ENCODE data around the gene ICAM2. TPM values are rescaled to one million over a fixed set of nuclear protein-coding genes. Genes with fewer than 3 reads are reported as not detected.

ICAM2 gene
- total RNA-seq, 1 donor from 2014 or later = 2.0 TPM

DNA sequence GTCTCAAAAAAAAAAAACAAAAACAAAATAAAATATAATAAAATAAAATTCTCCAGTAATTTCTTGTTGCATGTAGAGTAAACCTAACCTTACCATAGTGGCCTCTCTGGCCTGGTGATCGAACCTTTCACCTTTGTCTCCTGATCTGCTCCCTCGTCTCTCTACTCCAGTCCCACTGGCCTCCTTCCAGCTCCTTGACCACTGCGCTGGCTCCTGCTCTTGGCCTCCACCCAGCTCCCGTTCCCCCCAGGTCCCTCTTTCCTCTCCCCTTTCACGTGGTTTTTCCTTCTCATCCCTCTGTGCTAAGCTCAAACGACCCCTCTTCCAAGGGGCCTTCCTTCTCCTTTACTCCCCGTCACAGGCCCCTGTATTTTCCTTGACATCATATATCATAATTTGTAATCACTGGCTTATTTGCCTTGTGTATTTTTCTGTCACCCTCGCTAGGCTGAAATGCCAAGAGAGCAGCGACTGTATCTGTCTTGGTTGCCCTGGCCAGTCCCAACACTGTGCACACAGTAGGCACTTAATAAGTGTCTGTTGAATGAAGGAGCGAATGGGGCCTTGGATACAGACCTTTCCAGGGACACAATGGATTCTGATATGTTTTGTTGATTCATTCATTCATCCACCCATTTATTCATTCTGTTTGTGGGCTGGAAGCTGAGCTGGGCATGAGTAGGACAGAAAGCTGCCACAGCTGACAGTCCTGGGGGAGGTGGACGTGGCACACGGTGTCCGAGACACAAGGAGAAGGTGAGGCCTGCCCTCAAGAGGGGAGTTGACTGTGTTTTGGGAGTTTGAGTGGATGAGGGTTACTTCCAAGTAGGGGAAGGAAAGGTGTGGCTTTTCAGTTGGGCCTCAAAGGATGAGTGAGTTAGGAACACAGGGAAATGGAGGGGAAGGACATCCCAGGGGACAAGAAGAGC lies 41.9 kb downstream of the ICAM2 start:
- no peak for DNase-seq (ENCODE audit: low read depth)

DNA sequence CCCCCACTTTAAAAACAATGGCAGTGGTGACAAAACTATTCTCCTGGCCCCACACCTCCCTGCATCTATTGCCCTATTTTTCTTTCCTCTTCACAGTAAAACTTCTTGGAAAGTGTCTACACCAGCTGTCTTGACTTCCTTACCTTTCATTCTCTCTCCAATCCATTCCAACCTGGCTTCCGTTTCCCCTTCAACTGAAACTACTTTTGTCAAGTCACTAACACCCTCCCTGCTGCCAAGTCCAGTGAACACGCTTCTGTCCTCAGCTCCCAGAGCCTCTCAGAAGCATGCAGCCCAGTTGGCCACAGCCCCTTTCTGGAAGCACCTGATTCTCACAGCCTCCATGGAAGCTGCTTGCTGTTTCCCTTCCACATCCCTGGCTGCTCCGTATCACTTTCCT lies 43.7 kb downstream of the ICAM2 start:
- DNase-seq (ENCODE audit: low read depth) = no peak

DNA sequence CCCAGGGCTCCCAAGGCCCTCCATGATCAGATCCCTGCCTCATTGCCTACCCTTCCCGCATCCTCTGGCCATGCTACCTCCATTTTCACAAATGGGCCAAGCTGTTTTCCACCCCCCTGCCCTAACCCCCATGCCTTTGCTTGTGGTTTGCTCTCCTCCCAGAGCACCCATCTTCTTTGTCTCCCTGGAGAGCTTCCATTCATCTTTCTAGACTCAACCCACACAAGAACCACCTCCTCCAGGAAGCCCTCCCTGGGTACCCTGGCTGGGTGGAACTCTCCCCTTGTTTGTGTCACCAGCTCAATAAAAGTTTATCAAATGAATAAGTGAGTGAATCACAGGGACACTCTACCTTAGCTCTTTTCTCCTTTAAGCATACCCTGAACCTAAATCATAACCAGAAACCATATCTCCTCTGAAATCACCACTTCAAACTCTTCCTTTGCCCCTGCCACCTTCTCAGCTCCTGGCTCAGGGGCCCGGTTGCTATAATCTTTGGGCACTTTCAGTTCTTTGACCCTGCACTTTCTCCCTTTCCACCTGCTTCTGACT lies 44.8 kb downstream of the ICAM2 start:
- no peak for DNase-seq (ENCODE audit: low read depth)

DNA sequence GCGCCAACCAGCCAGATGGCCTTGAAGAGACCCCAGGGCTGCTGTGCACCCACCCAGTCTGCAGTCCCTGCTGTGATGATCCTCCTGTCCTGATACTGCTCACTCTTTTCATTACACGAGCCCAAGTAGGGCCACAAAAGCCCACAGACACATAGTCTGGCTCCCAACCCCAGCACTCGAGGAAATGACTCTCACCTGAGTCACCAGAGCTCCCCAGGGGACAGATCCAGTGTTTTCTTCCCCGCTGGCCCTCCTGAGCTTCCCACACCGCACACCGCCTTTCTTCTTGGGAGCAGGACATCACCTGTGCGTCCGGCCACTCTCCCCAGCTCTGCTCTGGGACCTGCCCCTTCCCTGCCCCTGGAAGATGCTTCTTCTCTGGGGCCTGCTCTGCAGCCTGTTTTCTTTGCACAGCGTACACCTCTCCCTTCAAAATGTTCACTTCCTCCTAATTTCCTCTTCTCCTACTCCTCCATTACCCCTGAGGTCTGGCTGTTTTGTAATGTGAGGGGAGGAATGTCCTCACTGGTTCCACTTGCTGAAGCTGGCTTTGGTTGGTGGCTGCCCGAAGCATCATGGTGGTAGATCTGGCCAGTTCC lies 45.7 kb downstream of the ICAM2 start:
- DNase-seq (ENCODE audit: low read depth) = peak; percentile 82

DNA sequence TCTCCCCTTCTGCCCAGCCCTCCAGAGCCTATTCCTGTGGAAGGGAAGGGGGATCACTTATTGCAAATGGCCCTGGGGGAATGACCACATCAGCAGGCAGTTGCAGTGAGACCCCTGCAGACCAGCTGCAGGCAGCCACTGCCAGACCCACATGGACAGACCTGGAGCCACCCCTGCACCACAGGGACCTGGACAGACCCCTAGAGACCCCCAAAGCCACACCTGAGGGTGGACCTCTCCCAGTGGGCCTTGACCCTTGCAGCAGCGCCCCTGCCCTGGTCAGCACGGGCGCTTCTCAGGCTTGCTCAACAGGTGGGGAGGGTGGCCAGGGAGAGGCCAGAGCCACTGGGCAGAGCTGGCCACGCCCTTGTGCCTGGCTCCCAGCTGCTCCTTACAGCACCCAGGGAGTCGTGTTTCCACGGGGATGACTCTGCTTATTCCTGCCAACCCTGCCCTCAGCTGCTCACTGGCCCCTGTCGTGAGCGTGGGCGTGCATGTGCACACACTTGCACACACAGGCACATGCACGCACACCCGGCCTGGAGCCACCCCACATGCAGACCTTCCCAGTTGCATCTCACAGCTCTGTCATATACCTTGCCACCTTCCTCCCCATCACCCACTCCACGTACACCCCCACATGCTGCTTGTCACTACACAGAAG lies 46.4 kb downstream of the ICAM2 start:
- peak; percentile 92 for DNase-seq (ENCODE audit: low read depth)

DNA sequence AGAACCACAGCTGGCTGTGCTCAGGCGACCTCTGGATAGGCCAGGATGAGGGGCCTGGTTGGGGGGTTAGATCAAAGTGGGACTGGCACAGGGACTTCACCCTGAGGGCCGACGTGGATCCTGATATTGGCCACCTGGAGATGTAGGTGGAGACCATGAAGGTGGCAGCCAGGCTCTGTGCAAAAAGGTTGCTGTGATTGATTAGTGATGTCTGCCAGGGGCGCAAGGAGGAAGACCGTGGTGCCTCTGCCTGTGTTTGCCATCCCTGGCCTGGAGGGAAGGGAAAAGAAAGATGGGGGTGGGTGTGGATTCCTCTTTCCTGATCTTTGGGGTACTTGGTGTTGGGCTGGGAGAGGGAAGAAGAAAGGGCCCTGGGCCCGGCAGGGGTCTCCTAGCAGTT lies 47.2 kb downstream of the ICAM2 start:
- no peak for DNase-seq (ENCODE audit: low read depth)

DNA sequence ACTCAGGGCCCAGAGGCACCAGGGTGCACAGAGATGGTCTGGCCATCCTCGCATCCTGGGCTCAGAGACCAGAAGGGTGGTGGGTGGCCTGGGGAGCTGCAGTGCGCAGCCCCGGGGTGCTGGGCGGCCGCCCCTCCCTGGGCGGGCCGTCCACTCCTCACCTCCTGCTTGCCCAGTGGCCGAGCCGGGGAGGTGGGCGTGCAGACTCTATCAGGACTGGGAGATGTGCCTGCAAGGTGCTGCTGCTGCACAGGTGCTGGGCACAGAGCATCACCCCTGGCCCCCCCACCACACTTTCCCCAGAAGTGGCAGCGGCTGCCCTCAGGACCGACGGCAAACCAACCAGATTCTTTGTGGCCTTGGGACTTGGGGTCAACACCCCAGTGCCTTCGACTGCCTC lies 47.6 kb downstream of the ICAM2 start, which contains the start of gene SCN4A:
Gene SCN4A, minus strand, starts transcription at position 123 of the 400 bp plus-strand sequence. Its CDS starts 77 bp downstream, at position 46.
- DNase-seq (ENCODE audit: low read depth) = no peak

DNA sequence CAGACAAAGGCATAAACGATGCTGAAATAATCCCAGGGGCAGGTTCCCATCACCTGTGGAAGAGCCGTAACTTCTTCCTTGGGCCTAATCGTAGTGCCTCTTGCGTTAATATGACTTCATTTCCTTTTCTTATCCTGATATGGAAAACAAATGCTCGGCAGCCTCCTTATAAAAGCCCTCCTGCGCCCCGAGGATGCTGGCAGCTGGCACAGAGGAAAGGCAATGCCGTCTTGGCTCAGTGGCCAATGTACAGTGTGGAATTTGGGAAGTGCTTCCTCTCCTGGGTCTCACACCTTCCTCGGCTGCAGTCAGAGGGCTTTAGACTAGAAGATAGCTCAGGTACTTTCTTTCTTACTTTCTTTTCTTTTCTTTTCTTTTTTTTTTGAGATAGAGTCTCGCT lies 51.2 kb downstream of the ICAM2 start:
- DNase-seq (ENCODE audit: low read depth) = no peak

DNA sequence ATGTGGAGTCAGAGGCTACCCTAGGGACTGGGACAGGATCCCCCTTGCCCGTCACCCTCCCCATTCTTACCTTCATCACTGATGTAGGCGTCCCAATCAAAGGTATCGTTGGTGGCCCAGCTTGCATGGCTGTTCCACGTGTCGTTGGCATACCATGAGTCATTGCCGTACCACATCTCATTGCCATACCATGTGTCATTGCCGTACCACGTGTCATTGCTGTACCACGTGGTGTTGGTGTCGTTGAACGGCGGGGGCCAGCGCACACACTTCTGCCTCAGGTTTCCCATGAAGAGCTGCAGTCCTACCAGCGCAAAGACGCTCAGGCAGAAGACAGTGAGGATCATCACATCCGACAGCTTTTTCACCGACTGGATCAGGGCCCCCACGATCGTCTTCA lies 52.5 kb downstream of the ICAM2 start:
- no peak for DNase-seq (ENCODE audit: low read depth)

DNA sequence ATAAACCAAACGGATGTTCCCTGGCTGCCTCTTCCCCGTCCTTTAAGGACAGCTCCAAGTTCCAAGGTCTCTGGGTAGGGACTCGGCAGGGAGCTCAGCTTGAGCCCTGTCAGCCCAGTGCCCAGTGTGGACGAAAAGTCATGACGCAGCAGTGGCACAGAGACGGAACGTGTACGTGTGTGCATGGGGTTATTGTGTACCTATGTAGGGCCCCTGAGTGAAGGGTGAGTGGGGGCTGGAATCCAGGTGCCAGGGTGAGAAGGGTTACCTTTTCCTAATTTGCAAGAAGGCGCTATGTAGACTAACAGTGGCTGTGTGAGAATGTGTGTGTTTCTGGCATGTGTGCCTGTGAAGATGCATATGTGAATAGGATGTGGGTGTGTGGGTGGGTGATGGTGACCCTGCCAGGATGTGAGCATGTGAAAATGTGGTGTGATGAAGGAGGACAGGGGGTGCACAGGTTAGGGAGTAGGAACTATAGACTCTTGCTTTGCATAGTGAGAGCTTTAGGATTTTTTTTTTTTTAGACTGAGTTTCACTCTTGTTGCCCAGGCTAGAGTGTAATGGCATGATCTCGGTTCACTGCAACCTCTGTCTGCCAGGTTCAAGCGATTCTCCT lies 53.7 kb downstream of the ICAM2 start:
- DNase-seq (ENCODE audit: low read depth) = no peak

DNA sequence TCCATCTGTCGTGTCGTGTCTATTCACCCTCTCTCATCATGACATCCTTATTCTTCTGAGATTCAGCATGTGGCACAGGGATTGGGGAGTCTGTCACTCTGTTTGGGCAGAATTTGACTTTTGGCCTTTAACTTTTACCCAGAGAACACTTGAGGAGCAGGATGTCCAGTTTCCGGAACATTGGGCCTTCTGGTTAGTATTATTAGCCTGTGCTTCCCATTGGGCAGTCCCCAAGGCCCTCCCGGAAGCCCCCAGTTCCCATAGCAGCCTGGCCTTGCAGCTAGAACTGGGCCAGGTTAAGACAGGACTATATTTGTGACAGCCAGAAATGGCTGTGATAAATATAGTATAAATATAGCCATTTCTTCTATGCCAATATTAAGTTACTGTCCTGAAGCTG lies 57.3 kb downstream of the ICAM2 start:
- DNase-seq (ENCODE audit: low read depth) = no peak

DNA sequence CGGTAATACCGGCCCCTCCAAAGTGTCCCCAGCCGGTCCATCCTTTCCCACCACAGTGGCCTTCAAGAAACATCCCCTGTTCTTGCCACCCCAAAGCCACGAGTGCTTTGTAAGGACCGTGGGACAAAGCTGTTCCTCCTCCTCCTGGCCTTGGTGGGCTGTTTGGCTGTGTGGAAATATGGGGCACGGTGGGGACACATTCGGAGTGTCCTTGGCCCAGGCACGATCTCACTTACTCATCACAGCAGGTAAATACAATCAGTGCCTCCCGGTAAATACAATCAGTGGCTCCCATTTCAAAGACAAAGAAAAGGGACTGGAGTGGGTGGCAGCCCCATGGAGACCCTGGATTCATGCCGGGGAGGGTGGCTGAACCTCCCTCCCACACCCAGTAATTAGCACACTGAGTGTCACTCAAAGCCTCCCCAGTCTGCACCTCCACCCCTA lies 58.1 kb downstream of the ICAM2 start:
- no peak for DNase-seq (ENCODE audit: low read depth)

DNA sequence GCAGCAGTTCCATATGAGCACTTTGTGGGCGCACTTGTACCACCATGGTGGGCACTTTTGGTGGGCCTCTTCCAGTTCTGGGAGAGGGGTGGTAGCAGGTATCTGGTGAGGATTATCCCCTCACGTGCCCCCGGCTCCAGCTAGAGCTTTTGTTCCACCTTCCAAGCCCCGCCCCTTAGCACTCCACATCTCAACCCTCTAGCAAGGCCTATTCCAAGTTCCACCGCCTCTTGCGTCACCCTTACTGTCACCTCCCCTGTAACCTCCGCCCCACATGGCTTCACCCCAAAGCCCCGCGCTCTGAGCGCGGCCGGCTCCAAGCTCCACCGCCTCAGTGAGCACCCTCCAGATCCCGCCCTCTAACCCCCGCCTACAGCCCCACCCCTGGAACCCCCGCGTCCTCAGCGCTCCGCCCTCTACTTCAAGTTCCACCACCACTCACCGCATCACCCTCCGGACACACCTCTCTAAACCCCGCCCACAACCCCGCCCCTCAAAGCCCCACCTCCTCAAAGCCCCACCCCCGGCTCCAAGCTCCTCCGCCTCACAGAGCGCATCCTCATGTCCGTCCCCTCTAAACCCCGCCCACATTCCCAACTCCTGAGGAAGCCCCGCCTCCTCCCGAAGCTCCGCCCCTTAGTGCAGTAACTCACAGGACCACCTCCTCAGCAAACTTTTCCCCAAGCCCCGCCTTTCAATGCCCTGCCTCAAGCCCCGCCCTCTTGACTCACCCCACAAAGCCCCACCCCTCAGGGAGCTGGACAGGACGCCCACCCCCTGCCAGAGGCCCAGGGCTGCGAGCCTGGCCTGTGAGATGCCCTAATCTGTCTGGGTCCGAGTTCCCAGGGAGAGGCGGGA lies 58.8 kb downstream of the ICAM2 start:
- DNase-seq (ENCODE audit: low read depth) = peak; percentile 78

DNA sequence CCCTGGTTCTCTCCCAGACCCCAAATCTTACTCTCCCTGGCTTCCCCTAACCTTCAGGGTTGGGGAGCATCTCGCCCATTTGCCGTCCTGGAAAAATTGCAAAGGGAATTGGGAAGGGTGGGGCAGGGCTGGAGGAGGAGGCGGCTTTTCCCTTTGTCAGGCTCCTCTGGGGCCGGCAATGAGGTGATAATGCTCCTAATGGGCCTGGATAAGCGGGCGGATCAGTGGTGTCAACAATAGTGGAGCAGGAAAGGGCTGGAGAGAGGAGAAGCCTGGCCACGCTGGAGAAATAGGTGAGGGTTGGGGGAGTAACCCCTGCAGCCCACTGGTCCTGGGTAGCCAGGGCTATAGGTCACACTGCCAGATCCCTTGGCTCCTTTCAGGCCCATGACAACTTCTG lies 60.0 kb downstream of the ICAM2 start:
- DNase-seq (ENCODE audit: low read depth) = no peak

DNA sequence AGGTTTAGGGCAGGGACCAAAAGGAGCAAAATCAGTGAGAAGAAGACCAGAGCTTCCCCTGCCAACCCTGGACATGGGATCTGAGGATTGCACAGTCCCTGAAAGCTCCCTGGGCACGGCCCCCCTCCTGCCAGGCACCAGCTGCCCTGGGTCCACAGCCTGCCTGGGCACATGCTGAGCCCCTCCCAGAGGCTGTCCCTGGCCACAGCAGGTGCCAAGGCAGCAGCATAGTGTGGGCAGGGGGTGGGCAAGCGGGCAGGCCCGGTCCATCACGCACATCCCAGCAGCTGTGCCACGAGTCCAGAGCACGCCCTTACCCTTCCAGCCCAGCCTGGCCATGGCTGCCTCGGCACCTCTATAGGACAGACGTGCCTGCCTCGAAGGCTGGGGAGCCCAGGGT lies 60.4 kb downstream of the ICAM2 start:
- peak; percentile 96 for DNase-seq (ENCODE audit: low read depth)

DNA sequence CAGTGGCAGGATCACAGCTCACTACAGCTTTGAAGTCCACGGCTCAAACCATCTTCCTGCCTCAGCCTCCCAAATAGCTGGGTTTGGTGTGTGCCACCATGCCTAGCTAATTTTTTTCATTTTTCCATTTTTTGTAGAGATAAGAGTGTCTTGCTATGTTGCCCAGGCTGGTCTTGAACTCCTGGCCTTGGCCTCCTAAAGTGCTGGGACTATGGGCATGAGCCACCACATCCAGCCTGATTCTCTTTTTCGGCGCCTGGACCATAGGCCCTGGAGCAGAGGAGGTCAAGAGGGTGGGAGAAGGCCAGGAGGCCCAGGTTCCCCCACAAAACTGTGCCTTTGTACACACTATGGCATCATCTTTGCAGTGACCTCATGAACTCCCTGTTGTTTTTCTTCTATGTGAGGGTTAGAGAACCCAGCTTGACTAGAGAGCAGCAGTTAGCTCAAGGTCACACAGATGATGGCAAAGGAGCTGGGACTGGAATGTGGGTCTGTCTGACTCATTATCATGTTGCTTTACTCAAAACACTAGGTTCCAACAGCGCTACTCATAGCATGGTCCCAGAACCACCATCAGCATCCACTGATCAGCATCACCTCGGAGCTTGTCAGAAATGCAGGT lies 64.0 kb downstream of the ICAM2 start:
- DNase-seq (ENCODE audit: low read depth) = peak; percentile 40

DNA sequence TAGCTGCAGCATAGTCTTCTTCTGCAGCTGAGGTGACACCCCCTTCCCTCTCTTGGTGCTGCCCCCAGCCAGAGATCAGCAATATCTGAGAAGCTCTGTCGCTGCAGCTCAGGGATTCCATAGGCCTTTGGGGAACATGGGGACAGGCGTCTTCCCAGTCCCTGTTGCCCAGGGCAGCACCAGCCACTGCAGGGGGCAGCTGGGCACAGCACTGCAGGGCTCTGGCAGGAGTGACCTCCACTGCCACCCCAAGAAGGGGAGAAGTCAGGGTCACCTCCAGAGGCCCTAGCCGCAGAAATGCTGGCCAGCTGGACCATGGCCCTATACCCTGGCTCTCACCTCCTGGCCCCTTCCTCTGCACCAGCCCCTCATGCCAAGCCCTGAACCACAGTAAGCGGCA lies 64.6 kb downstream of the ICAM2 start:
- DNase-seq (ENCODE audit: low read depth) = no peak

DNA sequence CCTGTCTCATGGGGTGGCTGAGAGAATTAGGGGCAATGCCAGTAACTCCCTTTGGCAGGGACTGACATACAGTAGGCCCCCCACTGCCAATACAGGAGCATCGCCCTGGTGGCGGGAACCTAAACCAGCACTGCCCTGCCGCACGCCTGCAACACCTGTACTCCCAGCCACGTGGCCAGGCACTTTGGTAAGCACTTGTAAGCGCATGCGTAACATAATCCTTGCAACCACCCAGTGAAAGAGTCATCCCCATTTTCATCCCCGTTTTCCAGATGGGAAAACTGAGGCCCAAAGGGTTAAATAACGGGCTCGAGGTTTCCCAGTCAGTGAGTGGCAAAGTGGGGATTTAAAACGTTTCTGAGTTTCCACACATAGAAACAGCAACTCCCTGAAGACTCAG lies 65.2 kb downstream of the ICAM2 start:
- no peak for DNase-seq (ENCODE audit: low read depth)

DNA sequence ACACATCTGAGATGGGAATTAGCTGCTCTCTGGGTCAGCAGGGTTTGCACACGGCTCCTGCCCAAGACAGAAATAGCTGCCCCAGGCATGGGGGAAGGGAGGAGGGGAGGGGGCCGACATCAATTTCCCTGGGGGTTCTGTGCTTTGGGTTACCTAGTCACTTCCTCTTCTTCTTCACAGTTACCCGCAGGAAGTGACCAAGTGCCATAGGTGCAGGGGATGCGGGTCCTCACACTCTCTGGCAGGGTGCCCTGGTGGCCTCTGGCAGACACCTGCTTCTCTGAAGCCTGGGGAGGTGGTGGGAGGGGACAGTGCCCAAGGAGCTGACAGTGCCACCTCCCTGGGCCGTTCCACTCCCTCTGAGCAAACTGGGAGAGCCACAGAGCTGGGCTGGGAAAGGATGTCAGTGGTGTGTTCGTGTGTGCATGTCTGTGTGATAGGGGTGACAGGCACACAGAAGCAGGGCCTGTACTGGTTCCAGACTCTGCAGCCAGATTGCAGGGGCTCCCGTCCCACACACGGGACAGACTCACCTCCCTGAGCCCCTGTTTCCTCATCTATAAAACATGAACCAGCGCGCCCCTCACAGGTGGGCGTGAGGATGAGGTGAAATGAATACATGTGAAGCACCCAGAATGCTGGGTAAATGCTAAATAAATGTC lies 65.9 kb downstream of the ICAM2 start:
- peak; percentile 76 for DNase-seq (ENCODE audit: low read depth)

All from myocyte (in vitro differentiated cells).